CD4-positive, alpha-beta T cell treated with Interleukin-1 beta for 1 hour (primary cell): ENCODE data around the gene NKX1-1.
"Not testable (repeated sequence)": the region's sequence is repeated elsewhere in the genome, so short reads cannot be mapped to it uniquely, and the experiment has no call there.

Experiments
- DNase-seq, 2 donors: peaks; one replicate each; pipeline ENCODE4 v3.0.0-alpha.2; 2020 to 2022

The NKX1-1 gene

DNA sequence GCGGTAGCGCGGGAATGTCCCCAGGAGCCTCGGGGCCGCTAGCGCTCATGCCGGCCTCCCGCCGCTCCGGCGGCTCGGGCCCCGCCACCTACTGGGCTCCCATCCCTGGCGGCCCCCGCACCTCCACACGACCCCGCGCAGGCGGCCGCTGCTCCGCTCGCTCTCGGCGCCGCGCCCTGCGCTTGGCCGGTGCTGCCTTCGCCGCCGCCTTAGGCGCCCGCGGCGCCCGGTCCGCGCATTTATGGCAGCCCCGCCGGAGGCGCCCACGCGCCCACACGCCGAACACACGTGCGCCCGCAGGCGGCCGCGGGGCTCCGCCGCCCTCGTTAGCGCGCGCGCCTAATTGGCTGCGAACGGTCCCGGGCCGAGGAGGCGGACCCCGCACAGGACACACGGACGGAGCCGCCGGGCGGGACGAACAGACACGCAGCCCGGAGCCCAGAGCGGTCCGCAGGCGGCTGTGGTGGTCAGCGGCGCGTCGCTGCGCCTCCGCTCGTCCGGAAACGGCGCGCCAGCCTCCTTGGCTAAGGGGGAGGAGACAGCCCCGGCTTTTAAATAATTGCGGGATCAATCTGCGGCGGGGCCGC lies at the start of gene NKX1-1:
Gene NKX1-1, minus strand, starts transcription at position 49 of the 587 bp plus-strand sequence. Its CDS starts 0 bp downstream, at position 49.
- no peak for DNase-seq

DNA sequence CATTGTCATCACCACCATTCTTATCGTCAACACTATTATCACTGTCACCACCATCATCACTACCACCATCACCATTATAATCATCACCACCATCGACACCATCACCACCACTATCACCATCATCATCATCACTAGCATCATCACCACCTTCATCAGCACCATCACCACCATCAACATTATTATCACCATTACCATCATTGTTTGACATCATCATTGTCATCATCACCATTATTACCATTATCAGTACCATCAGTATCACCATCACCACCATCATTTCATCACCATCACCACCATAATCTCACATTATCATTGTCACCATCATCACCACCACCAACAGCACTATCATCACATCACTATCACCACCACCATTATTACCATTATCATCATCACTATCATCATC lies 47.5 kb upstream of the NKX1-1 start:
- no peak for DNase-seq

DNA sequence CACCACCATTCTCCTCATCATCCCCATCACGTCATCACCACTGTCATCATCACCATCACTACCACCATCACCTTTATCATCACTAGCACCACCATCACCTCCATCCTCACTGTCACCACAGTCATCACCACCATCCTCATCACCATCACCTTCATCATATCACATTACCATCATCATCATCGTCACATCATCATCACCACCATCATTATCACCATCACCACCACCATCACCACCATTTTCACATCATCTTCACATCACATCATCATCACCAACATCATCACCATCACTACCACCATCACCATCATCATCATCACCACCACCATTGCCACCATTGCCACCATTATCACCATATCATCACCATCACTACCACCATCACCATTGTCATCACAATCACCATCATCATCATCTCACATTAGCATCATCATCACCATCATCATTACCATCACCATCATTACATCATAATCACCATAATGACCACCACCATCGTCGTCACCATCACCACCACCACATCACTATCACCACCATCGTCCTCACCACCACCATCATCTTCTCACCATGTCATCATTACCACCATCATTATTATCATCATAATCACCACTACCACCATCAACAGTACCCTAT lies 46.3 kb upstream of the NKX1-1 start:
- DNase-seq: no peak

DNA sequence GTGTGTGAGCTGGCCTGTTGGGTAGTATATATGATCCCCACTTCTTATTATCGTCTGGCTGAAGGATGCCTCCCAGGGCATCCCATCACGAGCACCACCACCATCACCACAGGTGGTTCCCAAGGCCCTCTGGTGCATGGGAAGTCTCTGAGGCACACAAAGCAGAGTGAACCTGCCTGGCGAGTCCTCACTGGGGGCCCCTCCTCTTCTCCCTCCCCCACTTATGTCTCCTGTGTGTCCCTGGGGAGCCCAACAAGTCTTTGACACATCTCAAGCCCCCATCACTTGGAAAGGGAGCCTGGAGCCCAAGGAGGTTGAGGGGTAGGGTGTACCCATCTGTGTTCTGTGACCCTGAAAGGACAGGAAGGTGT lies 45.5 kb upstream of the NKX1-1 start:
- DNase-seq: no peak

DNA sequence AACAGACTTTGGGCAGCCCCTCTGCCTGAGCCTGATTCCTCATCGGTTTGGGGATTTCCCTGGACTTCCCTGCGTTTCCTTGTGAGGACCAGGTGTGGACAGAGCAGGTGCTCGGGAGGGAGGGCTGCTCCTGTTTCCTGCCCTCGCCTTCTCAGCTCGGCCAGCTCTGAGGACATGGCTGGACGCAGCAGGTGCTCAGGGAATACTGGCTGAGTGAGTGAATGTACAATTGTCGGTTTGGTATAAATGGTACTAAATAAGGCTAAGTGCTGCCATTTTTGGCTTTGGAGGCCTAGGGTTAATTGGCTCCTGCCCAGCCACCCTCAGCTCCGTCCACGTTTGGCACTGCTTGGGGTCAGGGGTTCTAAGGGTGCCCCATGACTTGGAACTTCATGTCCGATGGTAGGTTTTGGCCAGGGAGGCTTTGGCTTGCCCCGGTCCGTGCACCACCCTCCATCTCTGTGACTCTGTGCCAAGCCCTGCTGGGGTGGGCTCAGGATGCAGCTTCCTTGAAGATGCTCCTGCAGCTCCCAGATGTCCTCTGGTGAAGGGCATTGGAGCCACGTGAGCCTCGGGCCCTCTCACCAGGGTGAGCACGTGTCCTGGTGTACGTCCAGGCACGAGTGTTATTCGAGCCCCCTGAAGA lies 45.0 kb upstream of the NKX1-1 start:
- no peak for DNase-seq

DNA sequence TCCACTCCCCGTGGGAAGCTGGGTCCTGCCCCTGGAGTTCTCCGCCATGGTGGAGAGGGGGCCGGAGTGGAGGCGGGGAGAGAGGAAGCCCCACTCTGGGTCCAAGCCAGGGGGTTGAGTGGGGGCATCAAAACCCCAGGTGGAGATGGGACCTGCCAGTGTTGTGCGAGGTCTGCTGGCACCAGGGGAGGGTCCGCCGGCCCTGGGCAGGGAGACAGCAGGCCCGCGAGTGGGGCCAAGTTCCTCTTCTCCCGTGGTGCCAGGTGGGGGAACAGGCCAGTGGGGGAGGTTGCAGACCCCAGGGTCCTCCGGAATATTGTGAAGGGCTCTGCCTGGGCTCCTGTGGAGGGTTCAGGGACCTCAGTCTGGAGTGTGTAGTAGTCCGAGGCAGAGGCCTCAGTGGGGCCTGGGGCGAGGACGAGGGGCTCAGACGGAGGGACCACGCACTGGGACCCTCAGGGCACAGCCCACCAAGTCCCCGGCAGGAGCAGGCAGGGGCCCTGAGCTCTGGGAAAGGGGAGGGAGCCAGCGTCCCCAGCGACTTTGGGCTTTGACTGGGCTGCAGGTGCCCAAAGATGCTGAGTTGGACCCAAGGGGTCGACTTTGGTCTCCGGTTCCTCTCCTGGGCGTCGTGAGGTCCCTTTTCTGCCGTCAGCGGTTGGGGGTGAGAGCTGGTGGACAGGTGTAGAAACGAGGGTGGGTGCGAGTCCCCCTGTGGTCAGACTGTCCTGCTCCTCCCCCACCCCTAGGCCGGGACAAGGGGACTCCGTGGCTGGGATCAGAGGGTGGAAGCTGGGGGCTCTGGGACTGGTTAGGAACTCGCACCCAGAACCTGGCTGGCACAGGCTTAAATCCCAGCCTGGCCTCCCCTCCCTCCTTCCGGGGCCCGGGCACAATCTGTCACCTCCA lies 43.8 kb upstream of the NKX1-1 start:
- DNase-seq: no peak

DNA sequence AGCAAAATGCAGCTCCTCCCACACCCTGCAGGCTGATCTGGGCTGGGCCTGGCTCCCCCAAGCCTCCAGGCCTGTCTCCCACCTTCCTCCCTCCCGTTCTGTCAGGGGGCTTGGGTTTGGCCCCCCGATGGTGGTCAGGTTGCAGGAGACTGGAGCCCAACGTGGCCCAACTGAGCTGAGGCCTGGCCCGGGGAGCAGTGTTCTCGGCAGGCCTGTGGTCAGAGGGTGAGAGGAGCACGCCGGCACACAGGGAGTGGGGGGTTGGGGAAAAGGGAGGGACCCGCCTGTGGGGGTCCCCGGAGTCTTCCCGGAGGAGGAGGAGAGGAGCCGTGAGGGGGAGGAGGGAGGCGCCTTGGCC lies 43.2 kb upstream of the NKX1-1 start:
- DNase-seq: no peak

DNA sequence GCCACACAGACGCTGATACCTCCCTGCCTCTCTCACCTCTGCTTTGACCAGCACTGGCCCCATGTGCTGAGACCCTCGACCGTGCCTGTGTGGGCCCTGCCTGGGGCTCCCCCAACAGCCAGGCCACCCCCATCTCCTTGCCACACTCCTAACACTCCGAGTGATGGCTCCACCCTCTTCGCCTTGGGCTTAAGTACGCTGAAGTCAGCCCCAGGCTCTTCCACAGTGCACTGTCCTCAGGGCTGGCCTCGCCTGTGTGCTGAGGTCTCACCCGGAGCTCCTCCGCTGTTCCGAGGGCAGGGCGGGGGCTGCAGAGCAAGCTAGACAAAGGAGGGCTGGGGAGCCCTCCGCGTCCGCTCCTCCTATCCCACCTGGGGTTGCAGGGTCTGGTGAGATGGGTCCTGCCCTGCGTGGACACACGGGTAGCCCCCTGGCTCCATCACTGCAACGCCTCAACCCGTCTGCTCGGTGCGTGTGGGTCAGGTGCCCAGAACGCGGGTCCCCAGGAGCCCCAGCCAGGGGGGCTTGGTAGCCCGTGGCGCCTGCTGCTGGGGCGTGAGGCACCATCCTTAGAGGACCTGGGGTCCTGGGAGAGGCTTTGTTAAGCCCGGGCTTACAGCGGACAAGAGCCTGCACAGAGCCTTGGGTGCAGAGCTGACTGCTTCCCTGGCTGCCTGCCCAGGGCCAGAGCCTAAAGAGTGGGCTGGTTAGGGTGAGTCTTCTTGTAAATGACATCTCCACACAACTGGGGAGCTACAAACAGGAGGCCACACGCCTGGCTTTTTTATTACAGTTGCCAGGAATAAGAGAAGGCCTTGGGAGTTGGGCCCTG lies 42.6 kb upstream of the NKX1-1 start:
- no peak for DNase-seq

DNA sequence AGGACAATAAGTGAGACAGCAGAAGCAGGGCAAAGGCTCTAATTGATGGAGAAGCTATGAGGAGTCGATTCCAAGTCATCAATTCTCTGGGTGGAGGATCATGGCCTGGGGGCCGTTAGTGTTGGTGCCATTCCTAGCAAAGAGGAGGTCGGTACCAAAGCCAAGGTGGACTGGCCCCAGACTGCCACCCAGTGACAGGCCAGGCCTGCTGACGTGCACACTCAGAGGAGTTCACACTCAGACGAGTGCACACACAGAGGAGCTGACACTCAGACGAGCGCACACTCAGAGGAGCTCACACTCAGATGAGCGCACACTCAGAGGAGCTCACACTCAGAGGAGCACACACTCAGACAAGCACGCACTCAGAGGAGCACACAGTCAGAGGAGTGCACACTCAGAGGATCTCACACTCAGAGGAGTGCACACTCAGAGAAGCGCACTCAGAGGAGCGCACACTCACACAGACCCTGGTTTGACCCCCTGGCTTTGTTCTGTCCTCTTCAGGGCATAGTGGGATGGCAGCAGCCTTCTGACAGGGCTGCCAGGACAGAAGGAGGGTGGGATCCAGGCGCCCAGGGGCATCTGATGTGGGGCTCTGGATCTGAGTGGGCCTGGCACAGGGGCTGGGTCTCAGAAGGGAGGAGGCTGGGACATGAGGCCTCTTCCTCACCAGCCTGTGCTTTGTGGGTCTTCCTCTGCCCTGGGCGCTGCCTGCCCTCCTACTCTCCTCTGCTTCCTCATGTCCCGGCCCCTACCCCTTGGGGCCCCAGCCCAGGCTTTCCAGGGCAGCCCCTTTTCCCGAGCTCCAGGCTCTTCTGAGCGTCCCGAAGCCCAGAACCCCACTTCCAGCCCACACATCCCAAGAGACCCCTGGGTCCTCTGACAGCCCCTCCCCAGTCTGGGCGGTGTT lies 41.7 kb upstream of the NKX1-1 start:
- no peak for DNase-seq

DNA sequence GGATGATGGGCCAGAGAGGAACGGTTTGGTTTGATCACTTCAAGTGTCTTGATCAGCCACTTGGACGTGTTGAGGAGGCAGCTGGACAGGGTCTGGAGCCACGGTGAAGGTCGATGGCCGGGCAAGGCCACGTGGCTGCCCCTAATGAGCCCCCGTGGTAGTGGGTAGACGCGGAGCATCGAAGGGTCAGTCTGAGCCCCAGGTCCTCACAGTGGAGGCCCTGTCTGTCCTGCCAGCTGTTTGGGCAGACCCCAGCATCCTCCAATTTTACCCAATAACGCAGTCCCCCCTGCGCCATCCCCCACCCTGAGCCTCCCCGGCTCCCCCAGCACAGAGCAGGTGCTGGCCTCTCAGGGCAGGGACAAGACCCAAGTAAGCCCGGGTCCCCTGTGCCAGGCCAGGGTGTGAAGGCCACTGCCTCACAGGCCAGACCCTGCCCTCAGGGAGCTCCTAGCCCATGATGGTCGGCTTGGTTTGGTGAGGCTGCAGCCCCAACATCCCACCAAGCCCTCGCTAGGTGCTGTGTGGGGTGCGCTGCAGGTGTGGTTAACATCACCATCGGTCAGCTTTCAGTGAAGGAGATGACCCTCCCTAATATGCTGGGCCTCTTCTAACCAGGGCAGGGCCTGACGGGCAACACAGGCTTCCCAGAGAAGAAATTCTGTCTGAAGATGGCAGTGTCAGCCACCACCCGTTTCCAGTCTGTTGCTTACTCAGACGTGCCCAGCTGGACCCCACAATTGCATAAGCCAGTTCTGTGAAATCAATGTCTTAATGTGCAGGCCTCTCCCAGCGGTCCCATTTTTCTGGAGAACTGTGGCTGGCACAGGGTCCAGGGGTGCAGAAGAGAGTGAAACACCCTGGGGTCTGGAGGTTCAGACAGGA lies 40.5 kb upstream of the NKX1-1 start:
- DNase-seq: no peak

DNA sequence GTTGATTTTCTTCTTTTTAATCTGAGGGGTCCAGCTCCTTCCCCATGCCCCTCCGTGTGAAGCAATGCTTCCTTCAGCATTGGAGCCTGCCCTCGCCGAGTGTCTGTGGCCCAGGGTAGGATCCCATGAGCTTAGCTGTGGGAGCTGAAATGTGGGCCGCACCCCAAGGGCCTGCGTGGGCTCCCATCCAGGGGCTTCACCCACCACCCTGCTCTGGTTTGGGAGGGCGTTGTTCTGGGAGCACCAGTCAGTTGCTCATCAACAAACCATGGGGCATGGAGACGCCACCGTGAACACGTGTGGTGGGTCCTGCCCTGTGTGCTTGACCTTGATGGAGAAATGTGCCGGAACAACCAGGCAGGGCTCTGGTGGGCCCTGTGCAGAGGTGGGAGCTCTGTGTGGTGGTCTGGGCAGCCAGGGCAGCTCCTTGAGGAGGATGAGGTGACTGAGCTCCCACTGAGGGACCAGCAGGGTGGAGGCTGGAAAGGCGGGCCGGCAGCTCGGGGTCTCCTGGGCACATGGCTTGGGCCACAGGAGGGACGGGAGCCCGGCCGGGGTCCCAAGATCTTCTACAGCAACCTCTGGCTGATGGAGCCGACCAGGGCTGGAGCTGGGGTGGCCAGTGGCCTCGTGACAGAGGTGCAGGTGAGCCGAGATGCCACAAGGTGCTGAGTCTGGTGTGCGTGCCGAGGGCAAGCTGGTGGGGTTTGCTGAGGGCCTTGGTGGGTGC lies 39.6 kb upstream of the NKX1-1 start:
- no peak for DNase-seq

DNA sequence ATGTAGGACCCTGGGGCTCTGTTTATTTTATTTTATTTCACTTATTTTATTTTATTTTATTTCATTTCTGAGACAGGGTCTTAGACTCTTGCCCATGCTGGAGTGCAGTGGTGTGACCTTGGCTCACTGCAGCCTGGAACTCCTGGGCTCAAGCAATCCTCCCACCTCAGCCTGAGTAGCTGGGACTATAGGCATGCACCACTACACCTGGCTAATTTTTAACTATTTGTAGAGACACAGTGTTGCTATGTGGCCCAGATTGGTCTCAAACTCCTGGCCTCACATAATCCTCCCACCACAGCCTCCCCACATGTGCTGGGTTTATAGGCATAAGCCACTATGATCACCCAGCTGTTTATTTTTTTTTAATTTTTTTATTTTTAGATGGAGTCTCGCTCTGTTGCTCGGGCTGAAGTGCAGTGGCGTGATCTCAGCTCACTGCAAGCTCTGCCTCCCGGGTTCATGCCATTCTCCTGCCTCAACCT lies 37.5 kb upstream of the NKX1-1 start:
- DNase-seq: not testable (repeated sequence)

DNA sequence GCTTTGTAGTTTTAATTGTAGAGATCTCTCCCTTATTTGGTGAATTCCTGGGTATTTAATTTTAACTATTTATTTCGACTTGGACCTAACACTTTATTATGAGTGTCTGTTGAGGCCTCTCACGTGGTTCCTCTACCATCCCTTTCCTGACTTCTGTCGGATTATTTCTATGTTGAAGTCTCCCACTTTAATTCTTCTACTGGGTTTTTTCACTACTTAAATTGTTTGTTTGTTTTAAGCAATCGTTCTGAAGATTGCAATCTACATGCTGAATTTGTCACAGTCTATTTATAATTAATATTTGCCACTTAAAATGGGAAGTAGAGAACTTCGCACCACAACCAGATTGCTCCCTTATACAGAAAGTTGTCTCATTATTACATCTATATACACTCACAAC lies 20.8 kb upstream of the NKX1-1 start:
- no peak for DNase-seq

DNA sequence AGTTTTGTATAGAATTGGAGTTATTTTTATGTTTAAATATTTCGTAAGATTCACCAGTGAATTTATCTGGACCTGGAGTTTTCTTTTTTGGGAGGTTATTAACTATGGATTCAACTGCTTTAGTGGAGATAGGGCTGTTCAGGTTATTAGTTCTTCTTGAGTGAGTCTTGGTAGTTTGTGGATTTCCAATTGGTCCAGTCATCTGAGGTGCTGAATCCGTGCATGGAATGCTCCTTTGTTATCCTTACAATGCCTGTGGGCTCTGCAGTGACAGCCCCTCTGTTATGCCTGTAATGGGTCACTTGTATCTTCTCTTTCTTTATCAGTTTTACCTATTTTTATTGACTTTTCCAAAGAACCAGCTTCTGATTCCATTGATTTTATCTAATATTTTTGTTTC lies 15.4 kb upstream of the NKX1-1 start:
- no peak for DNase-seq

DNA sequence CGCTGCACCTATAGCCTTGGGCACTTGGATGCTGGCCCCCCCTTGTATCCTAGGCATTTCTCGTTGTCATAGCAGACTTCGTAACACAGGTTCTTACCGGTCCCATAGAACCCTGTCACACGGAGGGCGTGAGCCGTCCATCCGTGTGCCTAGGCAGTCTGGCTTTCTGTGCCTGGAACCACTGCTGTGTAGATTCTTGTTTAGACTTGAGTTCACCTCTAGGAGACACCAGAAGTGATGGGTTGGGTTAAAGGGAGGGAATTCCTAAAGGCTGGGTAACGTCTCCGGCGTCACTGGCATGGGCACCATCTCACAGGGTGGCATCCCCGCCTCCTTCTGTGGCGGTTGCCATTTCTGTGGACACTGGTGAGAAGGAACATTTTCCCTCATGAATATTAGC lies 13.5 kb upstream of the NKX1-1 start:
- no peak for DNase-seq

DNA sequence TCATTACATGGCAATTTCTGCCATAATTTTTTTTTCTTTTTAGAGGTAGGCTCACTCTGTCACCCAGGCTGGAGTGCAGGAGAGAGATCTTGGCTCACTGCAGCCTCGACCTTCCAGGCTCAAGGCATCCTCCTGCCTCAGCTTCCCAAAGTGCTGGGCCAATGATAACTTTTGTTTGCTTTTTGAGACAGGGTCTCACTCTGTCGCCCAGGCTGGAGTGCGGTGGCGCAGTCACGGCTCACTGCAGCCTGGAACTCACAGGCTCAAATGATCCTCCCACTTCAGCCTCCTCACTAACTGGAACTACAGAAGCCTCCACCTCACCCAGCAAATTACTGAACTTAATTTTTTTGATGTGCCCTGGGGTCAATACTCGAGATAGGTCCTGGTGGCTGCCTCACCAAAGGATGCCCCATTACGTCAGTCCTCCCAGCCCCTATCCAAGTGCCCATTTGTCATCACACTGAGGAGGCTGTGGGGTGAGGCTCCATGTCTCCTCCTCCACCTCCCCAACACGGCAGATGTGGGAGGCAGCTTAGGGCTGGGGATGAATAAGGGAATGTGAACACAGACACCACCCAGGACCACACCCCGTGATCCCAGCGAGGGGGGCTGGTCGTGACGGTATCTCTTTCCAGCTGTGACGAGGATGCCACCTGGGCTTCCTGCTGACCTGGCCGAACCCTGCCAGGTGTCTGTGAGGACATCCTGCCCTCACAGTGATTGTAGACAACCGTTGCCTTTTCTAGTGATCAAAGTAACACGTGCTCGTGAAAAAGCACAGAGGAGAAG lies 12.4 kb upstream of the NKX1-1 start:
- DNase-seq: no peak

DNA sequence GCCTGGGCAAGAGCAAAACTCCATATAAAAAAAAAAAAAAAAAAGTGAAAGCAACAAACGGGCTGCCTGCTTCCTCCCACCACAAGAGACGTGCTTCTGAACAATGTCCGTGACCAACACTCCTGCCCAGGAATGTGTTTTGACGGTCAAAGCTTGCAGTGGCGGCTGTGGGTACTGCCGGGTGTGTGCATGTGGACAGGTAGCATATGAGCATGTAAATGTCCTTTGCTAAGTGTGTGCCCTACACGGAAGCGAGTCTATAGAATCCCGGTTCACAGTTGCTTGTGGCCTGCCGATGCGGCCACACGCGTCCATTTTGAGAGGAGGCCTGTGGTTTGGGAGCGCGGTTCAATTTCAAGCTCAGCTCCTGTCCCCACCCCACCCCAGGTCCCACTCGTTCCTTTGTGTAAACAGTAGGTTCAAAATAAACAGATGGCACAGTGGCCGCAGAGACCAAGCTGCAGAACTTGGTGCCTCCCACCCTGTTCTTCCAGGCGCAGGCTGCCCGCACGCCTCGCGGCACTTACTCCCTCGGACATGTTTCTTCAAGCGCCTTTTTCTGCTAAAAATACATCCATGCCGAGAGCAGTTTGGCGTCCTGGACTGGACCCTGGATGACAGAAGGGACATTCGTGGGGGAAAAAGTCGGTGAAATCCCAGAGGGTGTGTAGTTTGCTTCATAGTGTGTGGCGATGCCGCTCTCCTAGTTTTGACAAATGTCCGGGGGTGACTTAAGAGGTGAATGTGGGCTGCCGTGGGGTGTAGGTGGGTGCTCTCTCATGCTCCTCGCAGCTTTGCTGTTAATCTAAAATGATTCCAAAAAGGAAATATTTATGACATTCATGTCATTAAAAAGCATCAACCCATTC lies 11.5 kb upstream of the NKX1-1 start:
- DNase-seq: no peak

DNA sequence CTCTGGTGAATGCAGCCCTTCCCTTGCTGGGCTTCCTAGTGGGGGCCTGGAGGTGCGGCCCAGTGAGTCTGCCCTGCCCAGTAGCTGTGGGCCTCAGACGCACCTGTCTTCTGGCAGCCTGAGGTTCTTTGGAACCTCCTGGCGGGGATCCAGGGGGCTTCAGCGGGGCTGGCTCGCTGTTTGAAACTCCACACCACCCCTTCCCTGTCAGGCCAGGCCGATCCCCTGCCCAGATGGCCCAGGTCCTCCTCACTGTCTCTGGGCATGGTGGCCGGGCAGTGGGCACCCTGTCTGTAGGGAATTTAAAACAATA lies 10.7 kb upstream of the NKX1-1 start:
- no peak for DNase-seq
